HepG2 (cell line): Measurements from ENCODE around the gene GDAP1L1.

ENCODE experiments used
- CTCF ChIP-seq: sonication (generic); formaldehyde crosslinking; IDR thresholded peaks from 2 replicates; pipeline ENCODE4 v1.5.0; 2020; ENCODE audit warnings: mild to moderate bottlenecking, missing genetic modification reagents, moderate library complexity
- DMAP1 ChIP-seq: IDR thresholded peaks from 2 replicates; pipeline ENCODE4 v1.6.1; 2016
- EHMT2 ChIP-seq: fragments of 200-600 bp; sonication (generic); IDR thresholded peaks from 2 replicates; pipeline ENCODE4 v1.7.0; 2017; ENCODE audit warnings: antibody characterized with exemption, low read depth, low read length, borderline replicate concordance
- FOXJ3 ChIP-seq: sonication (generic); formaldehyde crosslinking; IDR thresholded peaks from 2 replicates; pipeline ENCODE4 v1.4.0; 2020; ENCODE audit warnings: missing genetic modification reagents, mild to moderate bottlenecking, borderline replicate concordance
- IKZF5 ChIP-seq: IDR thresholded peaks from 2 replicates; pipeline ENCODE4 v1.6.1; 2018; ENCODE audit warnings: missing genetic modification reagents, mild to moderate bottlenecking, missing compliant biosample characterization
- MAFF ChIP-seq: IDR thresholded peaks from 2 replicates; pipeline ENCODE4 v1.6.1; 2011; ENCODE audit warnings: low read depth, low read length, improper control_type of control experiment
- MTA1 ChIP-seq: sonication (generic); formaldehyde crosslinking; IDR thresholded peaks from 2 replicates; pipeline ENCODE4 v1.4.0; 2020; ENCODE audit warnings: missing genetic modification reagents, mild to moderate bottlenecking, borderline replicate concordance
- NFE2 ChIP-seq: sonication (generic); formaldehyde crosslinking; IDR thresholded peaks from 2 replicates; pipeline ENCODE4 v1.4.0; 2020; ENCODE audit warnings: missing genetic modification reagents
- POLR2A ChIP-seq, 2 experiments: IDR thresholded peaks; 2 replicates each; pipeline ENCODE4 v1.6.1; 2011; ENCODE audit warnings: low read depth in 2 of 2, low read length in 2 of 2, mild to moderate bottlenecking in 1 of 2, moderate library complexity in 1 of 2; ENCODE audit not compliant: insufficient read depth in 1 of 2
- POLR2AphosphoS2 ChIP-seq: IDR thresholded peaks from 2 replicates; pipeline ENCODE4 v1.6.1; 2011; ENCODE audit warnings: low read depth, low read length, improper control_type of control experiment
- SALL1 ChIP-seq: sonication (generic); formaldehyde crosslinking; IDR thresholded peaks from 2 replicates; pipeline ENCODE4 v1.8.0; 2022; ENCODE audit warnings: mild to moderate bottlenecking, missing genetic modification reagents
- ZNF766 ChIP-seq: sonication (generic); formaldehyde crosslinking; IDR thresholded peaks from 2 replicates; pipeline ENCODE4 v1.5.0; 2020; ENCODE audit warnings: missing genetic modification reagents, borderline replicate concordance

DNA sequence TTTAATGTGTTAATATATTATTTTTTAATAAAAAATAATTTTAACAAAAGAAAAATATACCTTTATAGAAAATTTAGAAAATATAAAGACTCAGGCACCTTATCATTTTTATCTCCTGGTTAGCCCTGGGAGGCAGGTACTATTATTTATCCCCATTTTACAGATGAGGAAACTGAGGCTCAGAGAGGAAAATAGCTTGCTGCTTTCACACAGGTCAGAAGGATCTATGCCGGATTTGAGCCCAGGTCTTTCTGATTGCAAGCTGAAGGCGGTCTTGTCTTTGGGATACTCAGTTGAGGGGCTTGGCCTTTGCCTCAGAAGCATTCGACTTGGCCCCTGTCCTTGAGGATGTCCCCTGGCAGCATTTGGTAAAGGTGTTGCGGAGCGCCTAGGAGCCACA is 25.1 kb upstream of the GDAP1L1 start:
- TF ChIP-seq IKZF5 (CRISPR knock-in tag): no peak
- TF ChIP-seq POLR2A (IDR thresholded peaks at IDR 0.05; ENCODE audit: insufficient read depth in 1 of 2, low read depth in 2 of 2, low read length in 2 of 2): no peak
- TF ChIP-seq FOXJ3 (CRISPR knock-in tag): no peak
- TF ChIP-seq SALL1: no peak
- no peak for TF ChIP-seq CTCF (CRISPR knock-in tag)
- TF ChIP-seq EHMT2: no peak
- TF ChIP-seq NFE2 (CRISPR knock-in tag): no peak
- no peak for TF ChIP-seq DMAP1 (CRISPR knock-in tag)
- no peak for TF ChIP-seq MTA1
- TF ChIP-seq POLR2AphosphoS2: no peak
- TF ChIP-seq MAFF: no peak
- TF ChIP-seq ZNF766 (CRISPR knock-in tag): no peak
